GM18868 (cell line): Measurements from ENCODE around the gene NCL.
"Not testable (repeated sequence)": the region's sequence is repeated elsewhere in the genome, so short reads cannot be mapped to it uniquely, and the experiment has no call there.

Experiments used
- ATAC-seq: cut with Tn5 transposase; IDR thresholded peaks from one replicate; pipeline ENCODE4 v1.9.1; 2021; ENCODE audit warnings: mild to moderate bottlenecking, moderate library complexity; ENCODE audit not compliant: unreplicated experiment

Gene NCL

GRCh38 chr2:231469583-231469950 is 5.3 kb upstream of the NCL start:
- no peak for ATAC-seq

DNA sequence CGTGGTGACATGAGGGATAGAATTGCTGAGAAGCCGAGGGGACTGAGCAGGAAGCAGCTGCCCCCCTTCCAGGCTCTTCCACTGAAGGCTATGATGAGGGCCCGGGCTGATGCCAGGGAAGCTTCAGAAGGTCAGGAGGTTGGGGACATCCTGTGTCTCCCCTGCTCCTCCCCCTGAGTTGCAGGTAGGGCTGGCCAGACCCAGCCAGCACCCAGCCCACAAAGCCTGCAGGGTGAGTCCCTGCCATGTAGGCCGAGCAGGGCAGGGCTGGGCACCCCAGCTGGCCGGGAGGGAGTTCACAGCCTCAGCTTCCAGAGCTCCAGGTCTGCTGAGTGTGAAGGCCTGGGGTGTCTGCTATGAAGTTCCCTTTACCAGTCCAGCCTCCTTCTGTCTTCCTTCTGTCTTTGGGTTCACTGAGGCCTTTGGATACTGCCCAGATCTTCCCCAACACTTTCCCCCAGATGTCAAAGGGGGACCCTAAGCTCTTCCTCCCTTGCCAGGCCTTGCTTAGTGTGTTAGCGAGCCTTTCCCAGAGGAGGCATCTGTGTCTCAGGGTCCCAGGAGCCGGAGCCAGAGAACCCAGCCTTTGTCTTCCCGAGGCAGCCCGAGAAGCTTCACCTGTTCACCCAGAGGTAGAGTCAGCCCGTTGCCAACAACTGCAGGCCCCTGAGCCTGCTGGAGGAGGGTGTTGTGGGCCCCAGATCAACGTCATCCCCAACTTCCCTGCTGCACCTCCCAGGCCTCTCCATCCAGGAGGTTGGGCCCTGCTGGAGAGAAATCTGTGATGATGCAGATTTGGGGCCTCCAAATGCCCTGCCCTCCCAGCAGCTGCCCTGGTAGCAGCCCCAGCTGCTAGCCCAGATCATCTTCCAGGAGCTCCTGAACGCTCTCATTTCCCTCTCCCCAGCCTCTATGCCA is 3.6 kb upstream of the NCL start:
- ATAC-seq = no peak

GRCh38 chr2:231467016-231467545 is 2.8 kb upstream of the NCL start:
- no peak for ATAC-seq

DNA sequence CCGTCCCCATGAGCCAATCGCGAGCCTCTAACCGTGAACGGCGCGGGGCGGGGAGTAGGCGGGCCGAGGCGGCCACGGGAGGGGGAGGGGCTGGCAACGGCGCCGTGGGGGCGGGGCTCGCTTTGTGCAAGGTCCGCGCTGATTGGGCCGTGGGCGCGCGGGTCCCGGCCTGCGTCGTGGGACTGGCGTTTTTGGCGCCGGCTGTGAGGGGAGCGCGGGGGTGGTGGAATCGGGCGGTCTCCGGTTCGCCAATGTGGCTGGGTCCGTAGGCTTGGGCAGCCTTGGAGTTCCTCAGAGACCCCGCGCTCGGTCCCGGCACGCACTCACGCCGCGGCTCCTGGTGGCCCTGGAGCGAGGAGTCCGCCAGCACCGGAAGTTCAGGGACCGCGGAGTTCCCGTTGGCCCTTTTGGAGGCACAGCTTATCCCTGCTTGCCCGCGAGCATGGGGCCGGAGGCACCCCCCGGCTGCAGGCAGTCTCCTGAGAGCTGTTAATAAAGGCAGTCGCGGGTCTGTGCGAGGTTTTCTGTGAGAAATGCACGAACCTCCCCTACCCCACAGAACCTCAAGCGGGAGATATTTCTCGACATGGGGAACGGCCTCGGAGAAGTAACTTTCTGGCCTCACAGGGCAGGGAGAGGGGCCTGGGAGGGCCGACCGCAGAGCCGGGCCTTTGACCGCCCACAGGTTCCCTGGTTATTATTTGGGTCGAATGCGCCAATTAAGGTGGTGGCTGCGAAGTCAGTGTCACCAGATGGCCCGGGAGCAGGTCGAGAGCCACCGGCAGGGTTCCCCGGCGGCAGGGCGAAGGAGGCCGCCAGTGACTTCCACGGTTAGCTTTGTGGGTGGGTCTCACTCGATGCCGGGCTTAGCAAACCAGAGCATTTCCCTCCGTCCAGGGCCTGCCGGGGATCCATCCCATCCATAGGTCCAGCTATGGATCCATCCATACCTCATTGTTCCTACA is 574 bp upstream of the NCL start:
- no peak for ATAC-seq

- ATAC-seq = no peak
These were observed 1.4 kb downstream of the NCL start for GRCh38 chr2:231462729-231463465.

DNA sequence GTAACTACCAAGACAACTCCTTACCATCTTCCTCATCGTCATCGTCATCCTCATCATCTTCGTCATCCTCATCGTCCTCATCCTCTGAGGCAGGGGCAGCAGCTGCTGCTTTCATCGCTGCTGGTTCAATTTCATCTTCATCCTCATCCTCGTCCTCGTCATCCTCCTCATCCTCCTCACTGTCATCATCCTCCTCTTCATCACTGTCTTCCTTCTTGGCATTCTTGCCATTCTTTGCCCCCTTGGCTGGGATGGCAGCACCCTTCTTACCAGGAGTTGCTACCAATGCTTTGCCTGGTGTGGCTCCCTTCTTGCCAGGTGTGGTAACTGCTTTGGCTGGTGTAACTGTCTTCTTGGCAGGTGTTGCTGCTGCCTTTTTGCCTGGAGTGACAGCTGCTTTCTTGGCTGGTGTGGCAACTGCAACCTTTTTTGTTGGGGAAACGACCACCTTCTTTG is 2.7 kb downstream of the NCL start:
- no peak for ATAC-seq

DNA sequence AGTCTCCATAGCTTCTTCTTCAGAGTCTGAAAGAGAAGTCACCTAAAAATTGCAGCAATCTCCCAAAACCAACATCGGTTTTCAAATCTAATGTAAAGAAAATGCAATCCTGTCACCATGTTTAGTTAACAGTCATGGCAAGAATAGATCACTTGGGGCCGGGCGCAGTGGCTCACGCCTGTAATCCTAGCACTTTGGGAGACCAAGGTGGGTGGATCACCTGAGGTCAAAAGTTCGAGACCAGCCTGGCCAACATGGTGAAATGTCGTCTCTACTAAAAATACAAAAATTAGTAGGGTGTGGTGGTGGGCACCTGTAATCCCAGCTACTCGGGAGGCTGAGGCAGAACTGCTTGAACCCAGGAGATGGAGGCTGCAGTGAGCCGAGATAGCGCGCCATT is 3.4 kb downstream of the NCL start:
- ATAC-seq = not testable (repeated sequence)

- no peak for ATAC-seq
These were observed 4.0 kb downstream of the NCL start for GRCh38 chr2:231460073-231460835.

DNA sequence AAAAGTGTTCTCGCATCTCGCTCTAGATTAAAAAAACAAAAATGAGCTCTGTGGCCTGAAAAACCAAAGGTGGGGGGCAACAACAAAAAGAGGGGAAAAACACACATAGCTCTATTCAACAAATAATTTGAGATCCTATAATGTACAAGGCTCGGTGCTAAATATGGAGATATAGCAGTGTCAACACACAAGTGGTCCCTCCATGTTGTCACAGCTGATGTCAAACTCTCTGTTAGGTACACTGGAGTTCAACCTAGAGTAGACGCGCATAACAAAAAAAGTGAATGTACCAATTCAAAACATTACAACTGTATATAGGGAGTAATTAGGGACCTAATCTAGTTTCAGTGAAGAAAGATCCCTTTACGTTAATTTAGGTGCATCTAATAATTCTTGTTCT is 5.9 kb downstream of the NCL start:
- ATAC-seq = no peak

DNA sequence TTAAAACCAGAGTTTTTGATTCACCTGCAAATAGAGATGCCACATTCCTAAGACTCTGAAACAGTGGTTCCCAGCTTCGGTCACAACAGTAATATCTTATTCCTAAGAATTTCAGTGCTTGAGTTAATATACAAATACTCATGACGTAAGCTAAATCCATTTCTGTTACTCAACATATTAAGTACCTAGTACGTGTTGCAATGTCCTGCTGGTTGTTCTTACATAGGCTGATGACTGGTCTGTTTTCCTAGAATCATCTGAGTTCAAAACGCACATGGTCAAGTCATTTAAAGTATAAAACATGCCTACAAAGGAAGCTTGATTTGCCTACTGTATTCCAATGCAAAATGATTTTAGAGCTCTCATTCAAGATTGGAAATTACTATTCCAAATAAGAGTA is 7.2 kb downstream of the NCL start:
- ATAC-seq = no peak

DNA sequence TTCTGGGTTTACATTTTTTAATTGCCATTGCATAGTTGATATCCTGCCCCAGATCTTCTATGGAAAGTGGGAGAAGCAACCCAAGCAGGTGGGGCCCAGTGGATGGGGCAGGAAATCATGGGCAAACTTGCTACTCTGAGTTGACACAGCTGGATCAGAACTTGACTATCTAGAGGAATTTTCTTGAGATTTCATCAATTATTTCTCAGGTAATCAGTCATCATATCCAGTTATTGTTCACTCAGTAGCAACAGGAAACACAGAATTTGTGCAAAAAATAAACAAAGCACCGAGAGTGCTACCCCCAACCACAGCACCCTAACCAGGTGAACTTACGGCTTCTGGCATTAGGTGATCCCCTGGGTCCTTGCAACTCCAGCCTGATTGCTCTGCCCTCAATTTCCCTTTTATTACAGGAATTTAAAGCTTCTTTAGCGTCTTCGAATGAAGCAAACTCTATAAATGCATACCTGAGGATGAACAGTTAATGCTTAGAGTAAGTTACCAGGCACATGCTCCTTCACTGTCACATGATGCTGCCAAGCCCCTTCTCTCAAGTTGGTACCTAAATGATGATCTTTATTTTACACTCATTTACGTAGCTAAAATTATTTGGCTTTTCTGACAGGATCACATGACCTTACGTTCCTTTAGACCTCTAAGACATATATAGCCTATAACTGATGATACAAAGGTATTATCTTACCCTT is 7.8 kb downstream of the NCL start:
- no peak for ATAC-seq

DNA sequence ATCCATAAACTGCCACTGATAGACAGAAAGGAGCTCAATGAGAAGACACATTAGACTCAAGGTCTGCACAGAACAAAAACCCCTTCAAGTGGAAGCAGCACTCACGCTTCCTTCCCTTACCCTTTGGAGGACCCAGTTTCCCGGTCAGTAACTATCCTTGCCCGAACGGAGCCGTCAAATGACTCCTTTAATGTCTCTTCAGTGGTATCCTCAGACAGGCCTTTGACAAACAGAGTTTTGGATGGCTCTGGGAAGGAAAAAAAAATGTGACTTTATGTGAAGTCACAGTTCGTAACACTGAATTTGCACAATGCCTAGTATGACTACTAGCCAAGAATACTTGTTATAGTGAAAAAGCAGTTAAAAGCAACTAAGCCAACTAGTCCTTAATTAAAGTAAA is 8.4 kb downstream of the NCL start:
- no peak for ATAC-seq

DNA sequence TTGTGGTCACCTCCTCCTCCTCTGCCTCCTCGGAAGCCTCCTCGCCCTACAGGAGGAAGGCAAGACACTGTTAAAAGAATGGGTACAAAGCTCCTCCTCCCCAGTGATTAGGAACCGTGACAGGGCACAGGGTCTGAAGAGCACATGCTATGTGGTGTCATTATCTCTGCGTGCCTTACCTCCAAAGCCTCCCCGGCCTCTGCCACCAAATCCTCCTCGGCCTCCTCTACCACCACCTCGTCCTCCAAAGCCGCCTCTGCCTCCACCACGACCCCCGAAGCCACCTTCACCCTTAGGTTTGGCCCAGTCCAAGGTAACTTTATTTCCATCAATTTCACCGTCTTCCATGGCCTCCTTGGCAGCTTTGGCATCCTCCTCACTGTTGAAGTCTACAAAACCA is 9.1 kb downstream of the NCL start:
- ATAC-seq = no peak

GRCh38 chr2:231454361-231454791 is 9.9 kb downstream of the NCL start:
- ATAC-seq = no peak

DNA sequence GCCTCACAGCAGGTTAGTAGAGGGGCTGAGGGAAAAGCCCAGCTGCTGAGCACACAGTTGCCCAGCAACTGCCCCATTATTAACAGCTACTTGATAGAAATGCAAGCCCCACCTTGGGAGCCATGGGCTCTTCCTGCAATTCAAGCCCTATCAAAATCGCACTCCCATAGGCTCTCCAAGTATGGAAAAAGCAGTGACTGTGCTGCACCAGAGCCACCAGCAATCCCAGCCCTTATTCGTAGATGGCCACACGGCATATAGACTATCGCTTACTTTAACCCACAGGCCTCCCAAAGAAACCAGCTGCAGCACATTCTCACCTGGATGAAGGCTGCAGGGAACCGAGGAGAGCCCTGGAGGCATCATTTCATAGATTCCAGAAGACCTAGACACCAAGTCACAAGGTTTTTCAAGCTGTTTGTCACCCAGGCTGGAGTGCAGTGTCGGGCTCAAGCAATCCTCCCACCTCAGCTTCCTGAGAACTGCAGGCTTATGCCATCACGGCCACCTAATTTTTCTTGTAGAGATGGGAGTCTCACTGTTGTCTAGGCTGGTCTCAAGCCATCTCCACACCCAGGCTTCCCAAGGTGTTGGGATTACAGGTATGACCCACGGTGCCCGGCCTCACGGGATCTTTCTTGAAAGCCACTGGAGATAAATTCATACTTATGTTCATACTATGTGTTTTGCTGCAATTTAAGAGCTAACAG is 11.3 kb downstream of the NCL start:
- ATAC-seq = no peak

- no peak for ATAC-seq
These were observed 13.7 kb downstream of the NCL start for GRCh38 chr2:231450548-231450989.

GRCh38 chr2:231449503-231450054 is 14.7 kb downstream of the NCL start:
- ATAC-seq = no peak

DNA sequence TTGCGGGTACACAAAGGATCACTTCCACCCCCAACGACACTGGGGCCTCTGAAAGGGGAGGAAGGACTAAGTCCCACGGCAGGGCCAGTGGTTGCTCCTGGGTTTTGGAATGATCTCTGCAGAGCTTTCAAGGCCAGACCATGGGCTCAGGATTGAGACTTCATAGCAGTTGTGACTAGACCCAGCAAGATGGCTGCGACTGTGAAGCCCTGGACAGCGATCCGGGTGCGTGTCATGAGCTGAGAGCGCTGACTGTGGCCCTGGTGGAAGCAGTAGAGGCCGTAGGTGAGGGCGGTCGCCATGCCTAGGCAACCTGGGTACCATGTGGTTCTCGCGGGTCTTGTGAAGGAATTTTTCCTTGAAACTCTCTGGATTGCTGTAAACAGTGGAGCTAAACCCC is 27.3 kb downstream of the NCL start:
- no peak for ATAC-seq
